ENCODE data around the gene ERAL1.

DNA sequence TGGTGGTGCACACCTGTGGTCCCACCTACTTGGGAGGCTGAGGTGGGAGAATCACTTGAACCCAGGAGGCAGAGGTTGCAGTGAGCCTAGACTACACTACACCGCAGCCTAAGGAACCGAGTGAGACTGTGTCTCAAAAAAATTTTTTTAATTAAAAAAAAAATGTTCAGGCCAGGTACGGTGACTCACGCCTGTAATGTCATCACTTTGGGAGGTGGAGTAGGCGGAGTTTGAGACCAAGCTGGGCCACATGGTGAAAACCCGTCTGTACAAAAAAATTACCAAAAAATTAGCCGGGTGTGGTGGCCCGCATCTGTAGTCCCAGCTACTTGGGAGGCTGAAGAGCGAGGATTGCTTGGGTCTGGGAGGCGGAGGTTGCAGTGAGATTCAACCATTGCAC is 8.6 kb upstream of the ERAL1 start:
- no peak for TF ChIP-seq CTCF (conservative IDR thresholded peaks at IDR 0.05 in 1 of 2, IDR thresholded peaks at IDR 0.05 in 1 of 2; ENCODE audit: extremely low read depth in 1 of 2, insufficient read depth in 1 of 2, low read depth in 1 of 2, low read length in 2 of 2)
- TF ChIP-seq EZH2 (IDR thresholded peaks at IDR 0.05; ENCODE audit: borderline replicate concordance, low read length), result no peak
